ENCODE measurements around the gene ERG28.
A peak's percentile ranks its signal among the peaks of the same experiment; 100 is the strongest.

Gene ERG28

DNA sequence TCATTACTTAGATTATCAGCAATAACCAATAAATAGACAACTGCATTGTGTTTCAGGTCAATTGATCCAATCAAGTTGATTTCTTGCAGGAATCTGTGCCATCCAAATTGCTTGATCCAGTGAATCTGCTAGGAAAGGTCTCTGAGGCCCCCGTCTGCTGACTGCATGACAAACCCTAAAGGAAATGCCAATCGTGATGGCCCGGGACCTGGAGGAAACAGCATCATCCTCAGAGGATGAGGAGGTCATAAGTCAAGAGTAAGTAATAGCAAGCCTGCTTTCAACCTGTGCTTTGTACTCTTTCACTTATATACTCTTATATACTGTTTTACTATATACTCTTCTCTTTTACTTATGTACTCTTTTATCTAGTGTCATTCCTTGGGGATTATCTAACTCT, 2.3 kb upstream of the ERG28 start:
- no peak overlapping the region for H3K9ac ChIP-seq (ENCODE audit: low read length in 5 of 5)
- H3K4me3 ChIP-seq (ENCODE audit: low read depth in 1 of 5, low read length in 5 of 5) = no peak overlapping the region
- H3K9me3 ChIP-seq (ENCODE audit: control insufficient read depth in 5 of 5, low read length in 5 of 5) = no peaks in the 10 kb centered on the region
- no peaks in the 10 kb centered on the region for H3K36me3 ChIP-seq (ENCODE audit: control insufficient read depth in 5 of 5, insufficient read depth in 5 of 5, low read length in 5 of 5)
- H3K27ac ChIP-seq (ENCODE audit: low read depth, low read length) = no peak overlapping the region
- H3K27me3 ChIP-seq (ENCODE audit: control insufficient read depth in 5 of 5, insufficient read depth in 4 of 5, low read length in 5 of 5) = no peaks in the 10 kb centered on the region
- H3K4me1 ChIP-seq (ENCODE audit: control insufficient read depth in 5 of 5, insufficient read depth in 5 of 5, low read length in 5 of 5) = peaks cover 0 to 20% (median 18%) of the 10 kb centered on the region in 5 donors

- no peaks in the 10 kb centered on the region for H3K27me3 ChIP-seq (ENCODE audit: control insufficient read depth in 5 of 5, insufficient read depth in 4 of 5, low read length in 5 of 5)
- H3K36me3 ChIP-seq (ENCODE audit: control insufficient read depth in 5 of 5, insufficient read depth in 5 of 5, low read length in 5 of 5) = peaks cover 1 to 8% (median 6%) of the 10 kb centered on the region in 5 donors
- peak overlapping the region; percentile 79 to 88 (median 85) for H3K9ac ChIP-seq (ENCODE audit: low read length in 5 of 5)
- peak overlapping the region; percentile 89 to 97 (median 92) for H3K4me3 ChIP-seq (ENCODE audit: low read depth in 1 of 5, low read length in 5 of 5)
- H3K9me3 ChIP-seq (ENCODE audit: control insufficient read depth in 5 of 5, low read length in 5 of 5) = no peaks in the 10 kb centered on the region
- H3K4me1 ChIP-seq (ENCODE audit: control insufficient read depth in 5 of 5, insufficient read depth in 5 of 5, low read length in 5 of 5) = peaks cover 0 to 20% (median 18%) of the 10 kb centered on the region in 5 donors
- peak overlapping the region; percentile 79 for H3K27ac ChIP-seq (ENCODE audit: low read depth, low read length)
Measured at GRCh38 chr14:75661499-75661814, 781 bp upstream of the ERG28 start.

- Histone ChIP-seq H3K27me3 (ENCODE audit: control insufficient read depth in 5 of 5, insufficient read depth in 4 of 5, low read length in 5 of 5) (no peaks in the 10 kb centered on the region), H3K27ac (ENCODE audit: low read depth, low read length) (peak overlapping the region; percentile 79), H3K4me1 (ENCODE audit: control insufficient read depth in 5 of 5, insufficient read depth in 5 of 5, low read length in 5 of 5) (peaks cover 0 to 20% (median 18%) of the 10 kb centered on the region in 5 donors), H3K4me3 (ENCODE audit: low read depth in 1 of 5, low read length in 5 of 5) (peak overlapping the region; percentile 65 to 97 (median 92)), H3K36me3 (ENCODE audit: control insufficient read depth in 5 of 5, insufficient read depth in 5 of 5, low read length in 5 of 5) (peaks cover 5 to 15% (median 10%) of the 10 kb centered on the region in 5 donors), H3K9ac (ENCODE audit: low read length in 5 of 5) (peak overlapping the region in 4 of 5 donors; percentile 47 to 85 (median 72)), H3K9me3 (ENCODE audit: control insufficient read depth in 5 of 5, low read length in 5 of 5) (no peaks in the 10 kb centered on the region)
Measured at GRCh38 chr14:75660238-75660629, 442 bp downstream of the ERG28 start.

DNA sequence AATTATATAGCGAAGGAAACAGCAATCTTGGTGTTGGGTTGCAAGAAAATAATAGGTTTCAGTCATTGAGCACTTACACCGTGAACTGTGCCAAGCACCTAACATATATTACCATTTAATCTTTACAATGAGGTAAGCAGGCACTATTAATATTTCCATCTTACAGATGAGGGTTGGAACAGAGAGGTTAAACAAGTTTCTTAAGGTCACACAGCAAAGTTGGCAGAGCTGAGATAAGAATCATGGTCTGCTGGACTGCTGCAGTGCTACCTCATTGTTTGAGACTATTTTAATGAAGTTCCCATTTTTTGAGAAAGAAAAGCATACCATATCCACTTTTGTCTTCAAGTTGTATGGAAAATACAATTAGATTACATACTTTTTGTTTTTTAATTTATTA, 1.7 kb downstream of the ERG28 start:
- no peaks in the 10 kb centered on the region for H3K27me3 ChIP-seq (ENCODE audit: control insufficient read depth in 5 of 5, insufficient read depth in 4 of 5, low read length in 5 of 5)
- H3K9me3 ChIP-seq (ENCODE audit: control insufficient read depth in 5 of 5, low read length in 5 of 5) = no peaks in the 10 kb centered on the region
- peaks cover 6 to 26% (median 17%) of the 10 kb centered on the region in 5 donors for H3K36me3 ChIP-seq (ENCODE audit: control insufficient read depth in 5 of 5, insufficient read depth in 5 of 5, low read length in 5 of 5)
- peaks cover 0 to 20% (median 18%) of the 10 kb centered on the region in 5 donors for H3K4me1 ChIP-seq (ENCODE audit: control insufficient read depth in 5 of 5, insufficient read depth in 5 of 5, low read length in 5 of 5)
- no peak overlapping the region for H3K4me3 ChIP-seq (ENCODE audit: low read depth in 1 of 5, low read length in 5 of 5)
- no peak overlapping the region for H3K27ac ChIP-seq (ENCODE audit: low read depth, low read length)
- no peak overlapping the region for H3K9ac ChIP-seq (ENCODE audit: low read length in 5 of 5)

GRCh38 chr14:75657331-75657730, 3.3 kb downstream of the ERG28 start:
- no peak overlapping the region for H3K9ac ChIP-seq (ENCODE audit: low read length in 5 of 5)
- H3K9me3 ChIP-seq (ENCODE audit: control insufficient read depth in 5 of 5, low read length in 5 of 5) = no peaks in the 10 kb centered on the region
- peaks cover 6 to 32% (median 17%) of the 10 kb centered on the region in 5 donors for H3K36me3 ChIP-seq (ENCODE audit: control insufficient read depth in 5 of 5, insufficient read depth in 5 of 5, low read length in 5 of 5)
- H3K27ac ChIP-seq (ENCODE audit: low read depth, low read length) = no peak overlapping the region
- no peaks in the 10 kb centered on the region for H3K27me3 ChIP-seq (ENCODE audit: control insufficient read depth in 5 of 5, insufficient read depth in 4 of 5, low read length in 5 of 5)
- H3K4me3 ChIP-seq (ENCODE audit: low read depth in 1 of 5, low read length in 5 of 5) = no peak overlapping the region
- peaks cover 0 to 20% (median 18%) of the 10 kb centered on the region in 5 donors for H3K4me1 ChIP-seq (ENCODE audit: control insufficient read depth in 5 of 5, insufficient read depth in 5 of 5, low read length in 5 of 5)

GRCh38 chr14:75655235-75655634, 5.4 kb downstream of the ERG28 start:
- Histone ChIP-seq H3K27ac (ENCODE audit: low read depth, low read length) (no peak overlapping the region), H3K9me3 (ENCODE audit: control insufficient read depth in 5 of 5, low read length in 5 of 5) (no peaks in the 10 kb centered on the region), H3K4me3 (ENCODE audit: low read depth in 1 of 5, low read length in 5 of 5) (no peak overlapping the region), H3K36me3 (ENCODE audit: control insufficient read depth in 5 of 5, insufficient read depth in 5 of 5, low read length in 5 of 5) (peaks cover 8 to 52% (median 37%) of the 10 kb centered on the region in 5 donors), H3K9ac (ENCODE audit: low read length in 5 of 5) (no peak overlapping the region), H3K4me1 (ENCODE audit: control insufficient read depth in 5 of 5, insufficient read depth in 5 of 5, low read length in 5 of 5) (peaks cover 0 to 5% (median 5%) of the 10 kb centered on the region in 5 donors), H3K27me3 (ENCODE audit: control insufficient read depth in 5 of 5, insufficient read depth in 4 of 5, low read length in 5 of 5) (no peaks in the 10 kb centered on the region)

GRCh38 chr14:75654127-75654732, 6.4 kb downstream of the ERG28 start:
- Histone ChIP-seq H3K27ac (ENCODE audit: low read depth, low read length) (no peak overlapping the region), H3K9ac (ENCODE audit: low read length in 5 of 5) (no peak overlapping the region), H3K27me3 (ENCODE audit: control insufficient read depth in 5 of 5, insufficient read depth in 4 of 5, low read length in 5 of 5) (no peaks in the 10 kb centered on the region), H3K4me1 (ENCODE audit: control insufficient read depth in 5 of 5, insufficient read depth in 5 of 5, low read length in 5 of 5) (no peaks in the 10 kb centered on the region), H3K36me3 (ENCODE audit: control insufficient read depth in 5 of 5, insufficient read depth in 5 of 5, low read length in 5 of 5) (peaks cover 14 to 62% (median 46%) of the 10 kb centered on the region in 5 donors), H3K9me3 (ENCODE audit: control insufficient read depth in 5 of 5, low read length in 5 of 5) (no peaks in the 10 kb centered on the region), H3K4me3 (ENCODE audit: low read depth in 1 of 5, low read length in 5 of 5) (no peak overlapping the region)

DNA sequence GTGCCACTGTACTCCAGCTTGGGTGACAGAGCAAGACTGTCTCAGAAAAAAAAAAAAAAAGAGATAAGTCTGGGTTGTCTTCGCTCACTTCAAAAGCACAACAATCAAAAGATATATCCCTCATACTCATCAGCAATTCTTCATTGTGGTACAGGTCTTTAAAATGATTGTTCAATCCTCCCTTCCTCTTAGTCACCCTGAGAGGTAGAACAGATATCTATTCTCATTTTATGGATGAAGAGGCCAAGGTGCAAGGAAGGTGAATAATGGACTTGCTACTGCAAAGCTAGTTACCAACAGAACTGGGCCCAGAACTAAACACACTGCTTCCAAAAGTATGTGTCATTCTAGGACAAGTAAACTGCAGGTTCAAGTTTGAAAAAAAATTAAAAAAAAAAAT, 7.1 kb downstream of the ERG28 start:
- peaks cover 15 to 68% (median 47%) of the 10 kb centered on the region in 5 donors for H3K36me3 ChIP-seq (ENCODE audit: control insufficient read depth in 5 of 5, insufficient read depth in 5 of 5, low read length in 5 of 5)
- no peaks in the 10 kb centered on the region for H3K9me3 ChIP-seq (ENCODE audit: control insufficient read depth in 5 of 5, low read length in 5 of 5)
- H3K4me1 ChIP-seq (ENCODE audit: control insufficient read depth in 5 of 5, insufficient read depth in 5 of 5, low read length in 5 of 5) = peaks cover 0 to 2% (median 0%) of the 10 kb centered on the region in 5 donors
- no peaks in the 10 kb centered on the region for H3K27me3 ChIP-seq (ENCODE audit: control insufficient read depth in 5 of 5, insufficient read depth in 4 of 5, low read length in 5 of 5)
- H3K27ac ChIP-seq (ENCODE audit: low read depth, low read length) = no peak overlapping the region
- H3K4me3 ChIP-seq (ENCODE audit: low read depth in 1 of 5, low read length in 5 of 5) = no peak overlapping the region
- no peak overlapping the region for H3K9ac ChIP-seq (ENCODE audit: low read length in 5 of 5)

- peaks cover 9 to 67% (median 44%) of the 10 kb centered on the region in 5 donors for H3K36me3 ChIP-seq (ENCODE audit: control insufficient read depth in 5 of 5, insufficient read depth in 5 of 5, low read length in 5 of 5)
- no peak overlapping the region for H3K4me3 ChIP-seq (ENCODE audit: low read depth in 1 of 5, low read length in 5 of 5)
- H3K4me1 ChIP-seq (ENCODE audit: control insufficient read depth in 5 of 5, insufficient read depth in 5 of 5, low read length in 5 of 5) = peaks cover 2 to 22% (median 13%) of the 10 kb centered on the region in 5 donors
- no peaks in the 10 kb centered on the region for H3K9me3 ChIP-seq (ENCODE audit: control insufficient read depth in 5 of 5, low read length in 5 of 5)
- H3K27ac ChIP-seq (ENCODE audit: low read depth, low read length) = no peak overlapping the region
- no peak overlapping the region for H3K9ac ChIP-seq (ENCODE audit: low read length in 5 of 5)
- H3K27me3 ChIP-seq (ENCODE audit: control insufficient read depth in 5 of 5, insufficient read depth in 4 of 5, low read length in 5 of 5) = no peaks in the 10 kb centered on the region
Measured at GRCh38 chr14:75650253-75651058, 10.2 kb downstream of the ERG28 start.

DNA sequence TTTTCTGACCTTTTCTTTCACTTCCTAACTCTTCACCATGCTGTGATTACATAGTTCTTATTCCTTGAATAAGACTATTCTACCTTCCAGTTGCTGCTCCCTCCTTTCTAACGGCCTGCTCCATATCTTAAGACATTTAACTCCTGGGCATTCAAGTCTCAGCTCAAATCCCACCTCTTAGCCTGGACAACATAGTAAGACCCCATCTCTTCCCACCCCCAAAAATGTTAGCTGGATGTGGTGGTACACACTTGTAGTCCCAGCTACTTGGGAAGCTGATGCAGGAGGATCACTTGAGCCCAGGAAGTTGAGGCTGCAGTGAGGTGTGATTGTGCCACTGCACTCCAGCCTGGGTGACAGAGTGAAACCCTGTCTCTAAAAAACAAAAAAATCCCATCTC, 10.9 kb downstream of the ERG28 start:
- peaks cover 2 to 22% (median 13%) of the 10 kb centered on the region in 5 donors for H3K4me1 ChIP-seq (ENCODE audit: control insufficient read depth in 5 of 5, insufficient read depth in 5 of 5, low read length in 5 of 5)
- no peaks in the 10 kb centered on the region for H3K27me3 ChIP-seq (ENCODE audit: control insufficient read depth in 5 of 5, insufficient read depth in 4 of 5, low read length in 5 of 5)
- no peaks in the 10 kb centered on the region for H3K9me3 ChIP-seq (ENCODE audit: control insufficient read depth in 5 of 5, low read length in 5 of 5)
- peaks cover 9 to 61% (median 41%) of the 10 kb centered on the region in 5 donors for H3K36me3 ChIP-seq (ENCODE audit: control insufficient read depth in 5 of 5, insufficient read depth in 5 of 5, low read length in 5 of 5)
- no peak overlapping the region for H3K27ac ChIP-seq (ENCODE audit: low read depth, low read length)
- H3K4me3 ChIP-seq (ENCODE audit: low read depth in 1 of 5, low read length in 5 of 5) = no peak overlapping the region
- H3K9ac ChIP-seq (ENCODE audit: low read length in 5 of 5) = no peak overlapping the region
